ENCODE data around the gene SYT2. TPM values are rescaled to one million over a fixed set of nuclear protein-coding genes. Genes with fewer than 3 reads are reported as not detected.
"Not testable (repeated sequence)": the region's sequence is repeated elsewhere in the genome, so short reads cannot be mapped to it uniquely, and the experiment has no call there.

Gene SYT2
- total RNA-seq, 2 experiments from 2014 or later = not detected

DNA sequence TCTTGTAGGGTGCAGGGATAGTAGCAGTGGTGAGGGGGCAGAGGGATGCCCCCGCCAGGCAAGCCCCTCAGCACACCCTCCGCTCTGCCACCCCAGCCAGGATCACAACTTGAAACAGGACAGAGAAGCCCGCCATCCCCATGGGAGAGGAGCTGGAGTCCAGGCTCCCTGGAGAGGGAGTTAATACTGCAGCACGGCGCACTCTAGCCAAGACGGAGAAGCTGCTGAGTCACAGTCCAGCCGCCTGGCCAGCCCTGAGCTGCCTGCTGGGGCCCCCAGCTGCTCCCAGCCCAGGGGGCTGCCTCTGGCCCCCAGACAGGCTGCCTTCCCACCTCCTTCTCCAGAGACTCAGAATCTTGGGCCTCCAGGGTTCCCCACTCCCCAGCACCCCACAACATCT, 87.2 kb downstream of the SYT2 start:
- intact Hi-C loops (cut with micrococcal nuclease) = loop anchor here (10.0 kb wide), 1 partner anchor 278 kb away; the partner anchor contains the start of genes PPP1R12B and UBE2T
- Mint-ChIP-seq H3K4me3 (no peak overlapping the region), H3K4me1 (ENCODE audit: low read depth) (peaks cover 11% of the 10 kb centered on the region), H3K36me3 (no peaks in the 10 kb centered on the region), H3K27me3 (peaks cover 1% of the 10 kb centered on the region), H3K9me3 (no peaks in the 10 kb centered on the region), H3K27ac (no peak overlapping the region)
- DNase-seq = no peak
- ChIA-PET CTCF (no interaction called here), POLR2A (no interaction called here)

GRCh38 chr1:202622388-202622787, 87.9 kb downstream of the SYT2 start:
- Mint-ChIP-seq H3K27ac (no peak overlapping the region), H3K4me1 (ENCODE audit: low read depth) (peaks cover 5% of the 10 kb centered on the region), H3K36me3 (no peaks in the 10 kb centered on the region), H3K4me3 (no peak overlapping the region), H3K27me3 (peaks cover 1% of the 10 kb centered on the region), H3K9me3 (no peaks in the 10 kb centered on the region)
- ChIA-PET CTCF (no interaction called here), POLR2A (no interaction called here)
- DNase-seq = no peak
- intact Hi-C loops (cut with micrococcal nuclease) = loop anchor here (10.0 kb wide), 1 partner anchor 278 kb away; the partner anchor contains the start of genes PPP1R12B and UBE2T

DNA sequence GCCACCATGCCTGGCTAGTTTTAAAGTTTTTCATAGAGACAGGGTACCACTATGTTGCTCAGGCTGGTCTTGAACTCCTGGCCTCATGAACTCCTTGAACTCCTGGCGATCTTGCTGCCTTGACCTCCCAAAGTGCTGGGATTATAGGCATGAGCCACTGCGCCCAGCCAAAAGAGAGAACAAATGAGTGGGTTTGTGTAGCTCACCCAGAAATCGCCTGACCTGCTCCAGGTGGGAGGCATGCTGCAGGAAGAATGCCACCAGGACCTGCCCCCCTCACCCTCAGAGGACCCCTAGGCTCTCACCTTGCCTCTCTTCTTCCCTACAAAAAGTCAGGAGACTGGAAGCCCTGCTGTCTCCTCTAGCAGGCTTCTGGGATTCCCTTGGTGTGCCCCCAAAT, 88.8 kb downstream of the SYT2 start:
- Mint-ChIP-seq H3K4me1 (ENCODE audit: low read depth) (peaks cover 4% of the 10 kb centered on the region), H3K27me3 (peaks cover 6% of the 10 kb centered on the region), H3K4me3 (no peak overlapping the region), H3K27ac (no peak overlapping the region), H3K9me3 (no peaks in the 10 kb centered on the region), H3K36me3 (no peaks in the 10 kb centered on the region)
- intact Hi-C loops (cut with micrococcal nuclease) = loop anchor here (10.0 kb wide), 1 partner anchor 277 kb away; the partner anchor contains the start of genes PPP1R12B and UBE2T
- CTCF ChIA-PET = no interaction called here
- no peak for DNase-seq
- POLR2A ChIA-PET = no interaction called here

DNA sequence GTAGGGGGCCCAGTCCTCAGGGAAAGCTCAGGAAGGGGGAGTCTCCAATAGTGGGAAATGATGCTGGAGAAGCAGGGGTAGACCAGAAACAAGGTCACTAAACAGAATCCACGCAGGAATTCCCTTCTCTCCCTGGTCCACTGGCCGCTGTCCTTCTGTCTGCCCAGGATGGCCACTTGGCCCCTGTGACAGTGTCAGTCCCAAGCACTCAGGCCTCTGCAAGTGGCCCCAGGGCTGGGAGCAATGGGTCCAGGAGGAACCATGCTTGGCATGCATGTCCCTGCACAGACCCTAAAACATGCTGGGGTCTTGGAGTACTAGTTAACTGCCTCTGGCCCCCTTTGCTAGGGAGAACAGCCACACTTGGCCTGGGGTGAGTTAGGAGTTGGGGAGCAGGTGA, 90.2 kb downstream of the SYT2 start:
- intact Hi-C loops (cut with micrococcal nuclease) = loop anchor here (10.0 kb wide), 1 partner anchor 275 kb away; the partner anchor contains the start of genes PPP1R12B and UBE2T
- H3K9me3 Mint-ChIP-seq, CTCF ChIA-PET, POLR2A ChIA-PET, H3K4me3 Mint-ChIP-seq, H3K36me3 Mint-ChIP-seq, H3K27ac Mint-ChIP-seq, DNase-seq: not testable (repeated sequence)
- Mint-ChIP-seq H3K27me3 (peaks cover 10% of the 10 kb centered on the region), H3K4me1 (ENCODE audit: low read depth) (peaks cover 12% of the 10 kb centered on the region)

GRCh38 chr1:202619505-202619904, 90.7 kb downstream of the SYT2 start:
- H3K4me1 Mint-ChIP-seq (ENCODE audit: low read depth) = peaks cover 12% of the 10 kb centered on the region
- intact Hi-C loops (cut with micrococcal nuclease) = no loop called here
- H3K27ac Mint-ChIP-seq = no peak overlapping the region
- no peak for DNase-seq
- no peaks in the 10 kb centered on the region for H3K9me3 Mint-ChIP-seq
- H3K27me3 Mint-ChIP-seq = peaks cover 10% of the 10 kb centered on the region
- ChIA-PET CTCF (no interaction called here), POLR2A (no interaction called here)
- no peaks in the 10 kb centered on the region for H3K36me3 Mint-ChIP-seq
- no peak overlapping the region for H3K4me3 Mint-ChIP-seq

- H3K9me3 Mint-ChIP-seq; DNase-seq; CTCF ChIA-PET; H3K36me3 Mint-ChIP-seq; H3K27ac Mint-ChIP-seq; intact Hi-C loops (cut with micrococcal nuclease); H3K4me3 Mint-ChIP-seq; POLR2A ChIA-PET: not testable (repeated sequence)
- Mint-ChIP-seq H3K27me3 (peaks cover 10% of the 10 kb centered on the region), H3K4me1 (ENCODE audit: low read depth) (peaks cover 12% of the 10 kb centered on the region)
Observed at GRCh38 chr1:202619012-202619411, 91.2 kb downstream of the SYT2 start.

DNA sequence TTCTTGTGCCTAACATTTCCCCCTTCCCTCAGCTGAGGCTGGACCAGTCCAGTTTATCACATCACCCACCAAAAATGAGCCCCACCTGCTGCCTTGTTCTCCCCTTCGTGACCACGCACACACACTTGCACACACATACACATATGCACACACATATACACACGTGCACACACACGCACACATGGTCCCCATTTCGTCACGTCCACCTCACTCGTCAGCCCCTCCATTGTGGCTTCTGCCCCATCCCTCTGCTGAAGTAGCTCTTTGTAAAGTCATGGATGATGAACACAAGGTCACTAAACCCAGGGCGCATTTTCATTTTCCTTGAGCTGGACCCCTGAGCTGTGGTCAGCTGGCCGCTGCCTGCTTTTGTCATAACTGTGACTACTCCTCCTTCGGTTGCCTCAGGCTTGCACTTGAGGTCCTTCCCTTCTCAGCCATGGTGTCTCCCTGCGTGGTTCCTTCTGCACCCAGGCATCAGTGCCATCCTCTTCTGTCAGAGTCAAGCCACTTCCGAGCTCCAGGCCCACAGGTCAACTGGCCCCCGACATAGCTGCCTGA, 93.8 kb downstream of the SYT2 start:
- no peak overlapping the region for H3K27ac Mint-ChIP-seq
- CTCF ChIA-PET = no interaction called here
- intact Hi-C loops (cut with micrococcal nuclease) = no loop called here

DNA sequence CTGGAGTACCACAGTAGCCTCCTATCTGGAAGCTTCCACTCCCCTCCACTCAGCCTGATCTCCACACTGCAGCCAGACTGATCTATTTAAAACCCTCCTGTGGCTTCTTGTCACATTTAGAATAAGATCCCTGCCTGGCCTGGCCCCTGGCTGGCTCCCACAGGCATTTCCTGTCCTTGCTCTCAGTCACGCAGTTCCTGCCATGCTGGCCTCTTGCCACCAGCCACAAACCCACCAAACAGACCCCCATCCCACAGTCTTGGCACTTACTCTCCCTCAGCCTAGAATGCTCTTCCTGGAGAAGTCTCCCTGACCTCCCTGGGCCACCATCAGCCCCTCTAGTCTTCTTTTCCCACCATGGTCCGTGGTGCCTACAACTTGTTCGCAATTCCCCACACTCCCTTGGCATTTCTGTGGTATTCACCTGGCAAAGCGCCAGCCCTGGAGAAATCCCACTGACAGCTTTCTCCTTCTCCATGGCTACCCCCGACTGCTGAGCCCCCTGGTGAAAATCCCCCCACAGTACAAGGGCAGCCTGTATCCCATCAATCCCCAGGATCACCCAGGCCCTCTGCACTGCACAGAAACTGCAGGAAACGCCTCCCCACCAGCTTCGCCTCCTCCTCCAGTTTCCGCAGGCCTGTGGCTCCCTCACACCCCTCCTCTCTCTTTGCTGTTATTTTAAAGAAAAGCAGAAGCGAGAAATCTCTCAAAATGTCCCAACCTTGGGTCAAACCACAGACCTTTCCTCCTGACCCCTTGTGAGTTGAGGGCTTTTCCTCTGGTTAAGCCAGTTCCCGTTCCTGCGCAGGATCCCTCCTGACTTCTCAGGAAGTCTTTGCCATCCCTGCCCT, 94.5 kb downstream of the SYT2 start:
- Mint-ChIP-seq H3K4me3 (no peak overlapping the region), H3K9me3 (no peaks in the 10 kb centered on the region), H3K27ac (no peak overlapping the region), H3K36me3 (no peaks in the 10 kb centered on the region), H3K27me3 (peaks cover 10% of the 10 kb centered on the region), H3K4me1 (ENCODE audit: low read depth) (peaks cover 12% of the 10 kb centered on the region)
- CTCF ChIA-PET = no interaction called here
- no peak for DNase-seq
- POLR2A ChIA-PET = no interaction called here
- intact Hi-C loops (cut with micrococcal nuclease) = no loop called here

More for the DNA sequence above, 93.8 kb downstream of the SYT2 start:
- peaks cover 12% of the 10 kb centered on the region for H3K4me1 Mint-ChIP-seq (ENCODE audit: low read depth)
- no peak for DNase-seq
- no peaks in the 10 kb centered on the region for H3K9me3 Mint-ChIP-seq
- no peak overlapping the region for H3K4me3 Mint-ChIP-seq
- no peaks in the 10 kb centered on the region for H3K36me3 Mint-ChIP-seq
- POLR2A ChIA-PET = no interaction called here
- peaks cover 10% of the 10 kb centered on the region for H3K27me3 Mint-ChIP-seq

GRCh38 chr1:202615208-202615500, 95.1 kb downstream of the SYT2 start:
- intact Hi-C loops (cut with micrococcal nuclease); H3K27ac Mint-ChIP-seq; H3K36me3 Mint-ChIP-seq; H3K4me3 Mint-ChIP-seq; CTCF ChIA-PET; H3K9me3 Mint-ChIP-seq; POLR2A ChIA-PET; DNase-seq: not testable (repeated sequence)
- peaks cover 10% of the 10 kb centered on the region for H3K27me3 Mint-ChIP-seq
- H3K4me1 Mint-ChIP-seq (ENCODE audit: low read depth) = peaks cover 12% of the 10 kb centered on the region

- H3K36me3 Mint-ChIP-seq; H3K27ac Mint-ChIP-seq; H3K4me3 Mint-ChIP-seq; POLR2A ChIA-PET; CTCF ChIA-PET; H3K9me3 Mint-ChIP-seq; DNase-seq; intact Hi-C loops (cut with micrococcal nuclease): not testable (repeated sequence)
- Mint-ChIP-seq H3K27me3 (peaks cover 10% of the 10 kb centered on the region), H3K4me1 (ENCODE audit: low read depth) (peaks cover 12% of the 10 kb centered on the region)
Observed at GRCh38 chr1:202614363-202615207, 95.7 kb downstream of the SYT2 start.

DNA sequence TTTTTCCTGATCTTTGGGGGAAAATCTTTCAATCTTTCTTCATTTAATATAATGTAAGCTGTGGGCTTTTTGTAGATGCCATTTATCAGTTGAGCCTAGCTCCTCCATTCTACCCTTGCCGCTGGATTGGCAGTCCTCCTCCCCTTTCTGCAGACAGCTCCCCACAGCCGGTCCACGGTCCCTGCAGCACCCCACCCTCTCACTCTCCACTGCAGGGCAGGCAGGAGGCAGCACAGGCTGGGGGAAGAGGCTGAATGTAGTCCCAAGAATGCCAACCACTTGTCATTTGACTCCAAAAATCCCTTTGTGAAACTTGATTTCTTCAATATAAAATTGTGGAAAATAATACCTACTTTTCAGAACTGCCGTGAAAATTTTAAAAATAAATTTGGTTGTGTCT, 96.7 kb downstream of the SYT2 start:
- Mint-ChIP-seq H3K9me3 (no peaks in the 10 kb centered on the region), H3K27me3 (peaks cover 10% of the 10 kb centered on the region), H3K4me1 (ENCODE audit: low read depth) (peaks cover 12% of the 10 kb centered on the region), H3K27ac (no peak overlapping the region), H3K36me3 (no peaks in the 10 kb centered on the region), H3K4me3 (no peak overlapping the region)
- DNase-seq = no peak
- POLR2A ChIA-PET = no interaction called here
- CTCF ChIA-PET = no interaction called here
- intact Hi-C loops (cut with micrococcal nuclease) = no loop called here

DNA sequence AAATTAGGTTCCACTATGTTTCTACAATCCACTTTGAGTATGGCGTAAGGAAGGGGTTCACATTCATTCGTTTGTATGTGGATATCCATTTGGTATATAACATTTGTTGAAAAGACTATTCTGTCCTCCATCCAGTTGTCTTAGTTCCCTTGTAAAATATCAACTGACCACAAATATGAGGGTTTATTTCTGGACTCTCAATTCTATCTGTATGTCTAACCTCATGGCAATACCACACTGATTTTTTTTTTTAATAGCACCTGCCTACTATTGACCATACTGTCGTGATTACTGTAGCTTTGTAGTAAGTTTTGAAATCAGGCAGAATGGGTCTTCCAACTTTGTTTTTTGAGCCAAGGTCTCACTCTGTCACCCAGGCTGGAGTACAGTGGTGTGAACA, 98.2 kb downstream of the SYT2 start:
- H3K9me3 Mint-ChIP-seq; H3K36me3 Mint-ChIP-seq; H3K27ac Mint-ChIP-seq; CTCF ChIA-PET; DNase-seq; H3K4me3 Mint-ChIP-seq; POLR2A ChIA-PET; intact Hi-C loops (cut with micrococcal nuclease): not testable (repeated sequence)
- Mint-ChIP-seq H3K4me1 (ENCODE audit: low read depth) (peaks cover 12% of the 10 kb centered on the region), H3K27me3 (peaks cover 10% of the 10 kb centered on the region)

All from activated CD4-positive, alpha-beta memory T cell treated with anti-CD3 and anti-CD28 coated beads for 36 hours (primary cell).